IMR-90 (cell line): ENCODE data around the gene PEAK1. TPM values are rescaled to one million over a fixed set of nuclear protein-coding genes. Genes with fewer than 3 reads are reported as not detected.

Experiments
- ATAC-seq: fragments of 200-7000 bp; cut with Tn5 transposase; 2 replicates; pipeline ENCODE4 v1.9.1; 2020; ENCODE audit warnings: low read depth, mild to moderate bottlenecking, moderate library complexity
- BruUV-seq: library from RNA; stranded (reverse); fragments of 400-500 nt; replicated peaks from 2 replicates; lab custom pipeline; 2021; lab: Mats Ljungman, UMichigan
- CTCF ChIA-PET: fragments of 300-600 bp; formaldehyde crosslinking; extraction: SDS; loops from one replicate; lab custom pipeline; 2021; ENCODE audit warnings: antibody characterized with exemption; lab: Yijun Ruan, JAX
- POLR2A ChIA-PET: fragments of 300-600 bp; sonication (Branson Sonifier 250); formaldehyde crosslinking; loops from one replicate; lab custom pipeline; 2022; ENCODE audit warnings: antibody characterized with exemption; ENCODE audit not compliant: unreplicated experiment; lab: Charles Lee
- DNase-seq: peaks from one replicate; pipeline ENCODE4 v3.0.0; 2013
- H2AFZ ChIP-seq: replicated peaks from 2 replicates; pipeline ENCODE3; 2013; ENCODE audit warnings: low read length, mild to moderate bottlenecking; ENCODE audit not compliant: poor library complexity
- H2AK5ac ChIP-seq: 2 replicates; pipeline ENCODE4 v1.6.1; 2013; ENCODE audit warnings: low read depth, low read length, inconsistent platforms
- H2AK9ac ChIP-seq: replicated peaks from 2 replicates; pipeline ENCODE3; 2013; ENCODE audit warnings: mild to moderate bottlenecking, low read depth, low read length, moderate library complexity; ENCODE audit not compliant: poor library complexity
- H2BK120ac ChIP-seq: 2 replicates; pipeline ENCODE4 v1.6.1; 2013; ENCODE audit warnings: low read depth, low read length, inconsistent platforms
- H2BK15ac ChIP-seq: 3 replicates; pipeline ENCODE4 v1.6.1; 2013; ENCODE audit warnings: low read depth, low read length, inconsistent platforms
- H2BK20ac ChIP-seq: 2 replicates; pipeline ENCODE4 v1.6.1; 2013; ENCODE audit warnings: low read depth, mild to moderate bottlenecking, inconsistent platforms, low read length, moderate library complexity
- H2BK5ac ChIP-seq: 2 replicates; pipeline ENCODE4 v1.6.1; 2013; ENCODE audit warnings: mild to moderate bottlenecking, low read depth, low read length, inconsistent platforms; ENCODE audit not compliant: poor library complexity, severe bottlenecking
- H3K14ac ChIP-seq: replicated peaks from 2 replicates; pipeline ENCODE4 v1.6.1; 2013; ENCODE audit warnings: low read depth, low read length, inconsistent platforms
- H3K18ac ChIP-seq: 2 replicates; pipeline ENCODE4 v1.6.1; 2013; ENCODE audit warnings: low read depth, low read length, control low read depth
- H3K23ac ChIP-seq: 2 replicates; pipeline ENCODE4 v1.6.1; 2013; ENCODE audit warnings: low read depth, low read length, inconsistent platforms
- H3K27ac ChIP-seq: 2 replicates; pipeline ENCODE4 v1.5.1; 2013; ENCODE audit warnings: mild to moderate bottlenecking, control low read depth, low read length; ENCODE audit not compliant: insufficient read depth
- H3K27me3 ChIP-seq: 2 replicates; pipeline ENCODE4 v1.6.1; 2013; ENCODE audit warnings: low read length; ENCODE audit not compliant: control insufficient read depth, insufficient read depth
- H3K36me3 ChIP-seq: 2 replicates; pipeline ENCODE4 v1.6.1; 2013; ENCODE audit warnings: low read length, mixed read lengths; ENCODE audit not compliant: control insufficient read depth, insufficient read depth
- H3K4ac ChIP-seq: 2 replicates; pipeline ENCODE4 v1.6.1; 2013; ENCODE audit warnings: low read depth, low read length, inconsistent platforms
- H3K4me1 ChIP-seq: 2 replicates; pipeline ENCODE4 v1.6.1; 2013; ENCODE audit warnings: low read length, mixed read lengths; ENCODE audit not compliant: control insufficient read depth, insufficient read depth
- H3K4me2 ChIP-seq: 2 replicates; pipeline ENCODE4 v1.6.1; 2013; ENCODE audit warnings: low read depth, mild to moderate bottlenecking, control low read depth, low read length, moderate library complexity
- H3K4me3 ChIP-seq: 2 replicates; pipeline ENCODE4 v1.5.1; 2013; ENCODE audit warnings: low read depth, mild to moderate bottlenecking, control low read depth, low read length, moderate library complexity; ENCODE audit not compliant: insufficient read depth
- H3K56ac ChIP-seq: 2 replicates; pipeline ENCODE4 v1.6.1; 2013; ENCODE audit warnings: low read length, inconsistent platforms; ENCODE audit not compliant: insufficient read depth; ENCODE audit errors: extremely low read depth
- H3K79me1 ChIP-seq, 2 experiments: 2 replicates each; pipeline ENCODE4 v1.6.1; 2013; ENCODE audit warnings: low read length in 2 of 2, inconsistent platforms in 1 of 2, low read depth in 1 of 2
- H3K9ac ChIP-seq: 2 replicates; pipeline ENCODE4 v1.6.1; 2013; ENCODE audit warnings: low read depth, low read length, control low read depth
- H3K9me1 ChIP-seq: 2 replicates; pipeline ENCODE4 v1.6.1; 2013; ENCODE audit warnings: low read length, inconsistent platforms; ENCODE audit not compliant: insufficient read depth
- H3K9me3 ChIP-seq: 2 replicates; pipeline ENCODE4 v1.6.1; 2013; ENCODE audit warnings: low read length; ENCODE audit not compliant: control insufficient read depth, insufficient read depth
- H4K20me1 ChIP-seq: 2 replicates; pipeline ENCODE4 v1.6.1; 2013; ENCODE audit warnings: low read length, inconsistent platforms; ENCODE audit not compliant: insufficient read depth
- H4K5ac ChIP-seq: 2 replicates; pipeline ENCODE4 v1.6.1; 2013; ENCODE audit warnings: mild to moderate bottlenecking, low read depth, low read length, control low read depth
- H4K8ac ChIP-seq, 2 experiments: 2 replicates each; pipeline ENCODE4 v1.6.1; 2013; ENCODE audit warnings: low read depth in 2 of 2, low read length in 2 of 2, control low read depth in 1 of 2, inconsistent platforms in 1 of 2
- H4K91ac ChIP-seq: 2 replicates; pipeline ENCODE4 v1.6.1; 2013; ENCODE audit warnings: low read depth, low read length, inconsistent platforms; ENCODE audit not compliant: insufficient read depth
- BHLHE40 ChIP-seq: fragments of 150-350 bp; IDR thresholded peaks from 2 replicates; pipeline ENCODE4 v1.6.1; 2016; ENCODE audit warnings: mild to moderate bottlenecking, low read depth, low read length
- ELK1 ChIP-seq: fragments of 150-350 bp; IDR thresholded peaks from 2 replicates; pipeline ENCODE4 v1.6.1; 2016; ENCODE audit warnings: low read depth, mild to moderate bottlenecking, low read length, moderate library complexity, borderline replicate concordance
- FOS ChIP-seq: fragments of 150-350 bp; IDR thresholded peaks from 2 replicates; pipeline ENCODE4 v1.6.1; 2016; ENCODE audit warnings: low read depth, low read length
- MAFK ChIP-seq: IDR thresholded peaks from 2 replicates; pipeline ENCODE4 v1.6.1; 2012; ENCODE audit warnings: low read depth, low read length, improper control_type of control experiment
- MAZ ChIP-seq: IDR thresholded peaks from 2 replicates; pipeline ENCODE4 v1.6.1; 2012; ENCODE audit warnings: low read depth, mild to moderate bottlenecking, low read length, improper control_type of control experiment, moderate library complexity, borderline replicate concordance
- MXI1 ChIP-seq: IDR thresholded peaks from 2 replicates; pipeline ENCODE4 v1.6.1; 2012; ENCODE audit warnings: low read depth, mild to moderate bottlenecking, low read length, moderate library complexity, borderline replicate concordance
- NFE2L2 ChIP-seq: fragments of 150-350 bp; IDR thresholded peaks from 2 replicates; pipeline ENCODE4 v1.6.1; 2016; ENCODE audit warnings: low read depth, mild to moderate bottlenecking, low read length
- POLR2A ChIP-seq: IDR thresholded peaks from 2 replicates; pipeline ENCODE4 v1.6.1; 2012; ENCODE audit warnings: mild to moderate bottlenecking, low read depth, low read length
- RAD21 ChIP-seq: IDR thresholded peaks from 2 replicates; pipeline ENCODE4 v1.6.1; 2012; ENCODE audit warnings: low read length, improper control_type of control experiment
- SMC3 ChIP-seq: fragments of 150-350 bp; IDR thresholded peaks from 2 replicates; pipeline ENCODE4 v1.6.1; 2016; ENCODE audit warnings: low read depth, mild to moderate bottlenecking, antibody characterized with exemption, low read length, moderate library complexity
- WGBS, 2 experiments: methylation state at CpG; one replicate each; pipeline versions ENCODE4 v1.1.5 to v1.1.7; 2013; ENCODE audit warnings: missing lambda C conversion rate in 2 of 2; ENCODE audit not compliant: insufficient read length in 1 of 2; ENCODE audit errors: extremely low coverage in 2 of 2; 5-methylcytosine and 5-hydroxymethylcytosine counted together
- dilution Hi-C: fragments of 300-500 bp; cut with HindIII; formaldehyde crosslinking; loops from one replicate; pipeline ENCODE4 v1.14.3; 2018; ENCODE audit warnings: low sequenced_read_pairs; ENCODE audit not compliant: unreplicated experiment
- in situ Hi-C: fragments of 300-500 bp; cut with MboI; formaldehyde crosslinking; loops from 3 replicates; pipeline ENCODE4 v1.14.3; 2019; ENCODE audit warnings: low sequenced_read_pairs, inconsistent platforms, mixed read lengths
- intact Hi-C: fragments of 100-400 bp; cut with micrococcal nuclease; formaldehyde crosslinking; loops from 2 replicates; pipeline ENCODE4 v1.10.0; 2022
- polyA plus RNA-seq, 3 experiments: library from polyadenylated mRNA; depleted of rRNA; stranded (reverse); fragments of >200 nt; gene quantifications; 2 replicates each; pipeline ENCODE4 v1.2.3, GENCODE V29; 2012; ENCODE audit warnings: low replicate concordance in 1 of 3
- total RNA-seq: library from RNA; depleted of rRNA; stranded (reverse); fragments of >200 nt; gene quantifications from 2 replicates; pipeline ENCODE4 v1.2.3, GENCODE V29; 2012
- TF ChIP-seq, protein P1 (sequence below): fragments of 150-350 bp; IDR thresholded peaks from 2 replicates; pipeline ENCODE4 v1.6.1; 2017; ENCODE audit warnings: mild to moderate bottlenecking, antibody characterized with exemption, low read length, low read depth

PEAK1 gene
- total and polyA plus RNA-seq, 2 of the 4 experiments (the other 2 are of a cell fraction), result 21.5 to 43.9 TPM

DNA sequence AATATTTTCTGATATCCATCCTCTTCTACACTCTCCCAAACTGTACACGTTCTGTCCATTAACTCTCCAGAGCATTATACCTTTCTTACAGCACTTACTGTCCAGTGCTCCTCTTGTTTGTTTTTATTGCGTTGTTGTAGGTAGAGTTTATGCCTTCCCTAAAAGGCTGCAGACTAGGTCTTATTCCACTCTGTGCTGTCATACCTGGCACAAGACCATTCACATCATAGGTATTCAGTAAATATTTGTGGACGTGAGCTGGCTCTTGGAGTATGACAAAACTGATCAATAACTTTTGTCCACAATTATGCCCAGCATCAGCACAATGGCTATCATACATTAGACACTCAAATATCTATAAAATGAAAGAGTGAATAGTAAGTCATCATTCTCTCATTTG lies 5.2 kb upstream of the PEAK1 start:
- POLR2A ChIA-PET, result no interaction called here
- no peak overlapping the region for H3K14ac ChIP-seq
- H2BK15ac ChIP-seq, result no peak overlapping the region
- DNase-seq, result no peak
- no peak overlapping the region for H4K8ac ChIP-seq
- no peak overlapping the region for H3K23ac ChIP-seq
- H2BK120ac ChIP-seq, result no peak overlapping the region
- BruUV-seq, result no TSS peak
- no peak overlapping the region for H3K56ac ChIP-seq
- peaks cover 14 to 46% of the 10 kb centered on the region in 2 experiments for H3K79me1 ChIP-seq
- no peak overlapping the region for H3K18ac ChIP-seq
- H3K9me1 ChIP-seq, result no peaks in the 10 kb centered on the region
- ATAC-seq, result no peak
- in situ Hi-C loops, result no loop called here
- TF ChIP-seq SMC3 (no peak), MXI1 (no peak), FOS (no peak), NFE2L2 (no peak), RAD21 (no peak), MAZ (no peak), POLR2A (no peak), BHLHE40 (no peak), MAFK (no peak), ELK1 (no peak)
- TF ChIP-seq, protein P1, sequence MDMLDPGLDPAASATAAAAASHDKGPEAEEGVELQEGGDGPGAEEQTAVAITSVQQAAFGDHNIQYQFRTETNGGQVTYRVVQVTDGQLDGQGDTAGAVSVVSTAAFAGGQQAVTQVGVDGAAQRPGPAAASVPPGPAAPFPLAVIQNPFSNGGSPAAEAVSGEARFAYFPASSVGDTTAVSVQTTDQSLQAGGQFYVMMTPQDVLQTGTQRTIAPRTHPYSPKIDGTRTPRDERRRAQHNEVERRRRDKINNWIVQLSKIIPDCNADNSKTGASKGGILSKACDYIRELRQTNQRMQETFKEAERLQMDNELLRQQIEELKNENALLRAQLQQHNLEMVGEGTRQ, result no peak
- no peak overlapping the region for H3K27ac ChIP-seq
- H3K27me3 ChIP-seq, result no peaks in the 10 kb centered on the region
- no peaks in the 10 kb centered on the region for H3K36me3 ChIP-seq
- no peaks in the 10 kb centered on the region for H3K4me1 ChIP-seq
- H2AK9ac ChIP-seq, result no peak overlapping the region
- dilution Hi-C loops, result no loop called here
- intact Hi-C loops, result no loop called here
- H3K9me3 ChIP-seq, result no peaks in the 10 kb centered on the region
- no peak overlapping the region for H3K9ac ChIP-seq
- no peak overlapping the region for H4K91ac ChIP-seq
- no peak overlapping the region for H3K4me3 ChIP-seq
- CTCF ChIA-PET, result no interaction called here
- H3K4ac ChIP-seq, result no peak overlapping the region
- H2AK5ac ChIP-seq, result no peak overlapping the region
- no peak overlapping the region for H4K5ac ChIP-seq
- no peak overlapping the region for H2BK20ac ChIP-seq
- H2BK5ac ChIP-seq, result no peak overlapping the region
- no peak overlapping the region for H3K4me2 ChIP-seq
- H2AFZ ChIP-seq, result no peak overlapping the region
- peaks cover 19% of the 10 kb centered on the region; the same call in 1 of the 2 replicates for H4K20me1 ChIP-seq
- WGBS, 2 experiments, result no CpG with 5 or more reads among the region's 3 CpGs
